Caki2 (cell line): ENCODE measurements around the gene DNAH5. TPM values are rescaled to one million over a fixed set of nuclear protein-coding genes. Genes with fewer than 3 reads are reported as not detected.
A peak's percentile ranks its signal among the peaks of the same experiment; 100 is the strongest.
"Not testable (repeated sequence)": the region's sequence is repeated elsewhere in the genome, so short reads cannot be mapped to it uniquely, and the experiment has no call there.

ENCODE experiments used
- DNase-seq: peaks from one replicate; pipeline ENCODE4 v3.0.0-alpha.2; 2015; ENCODE audit warnings: low read depth
- in situ Hi-C: cut with HindIII; loops from 2 replicates; pipeline ENCODE4 v1.10.0; 2016; ENCODE audit warnings: low sequenced_read_pairs, low pct_unique_long_range_greater_than_20kb, mixed read lengths
- total RNA-seq: library from RNA; depleted of rRNA; stranded (reverse); fragments of >200 nt; shearing (Covaris generic); gene quantifications from 2 replicates; pipeline ENCODE4 v1.2.3, GENCODE V29; 2014; ENCODE audit warnings: low replicate concordance

The DNAH5 gene
- total RNA-seq, 1 experiment from 2014 or later = 4.6 TPM

- DNase-seq = no peak
- in situ Hi-C loops = no loop called here
Measured at GRCh38 chr5:13878357-13878756, 66.1 kb downstream of the DNAH5 start.

- peak; percentile 35 for DNase-seq
Measured at GRCh38 chr5:13866792-13867191, 77.7 kb downstream of the DNAH5 start.

GRCh38 chr5:13865312-13865711 lies 79.2 kb downstream of the DNAH5 start:
- in situ Hi-C loops = no loop called here
- DNase-seq = peak; percentile 66

More at GRCh38 chr5:13866792-13867191, 77.7 kb downstream of the DNAH5 start:
- in situ Hi-C loops = no loop called here

GRCh38 chr5:13860146-13860545 lies 84.3 kb downstream of the DNAH5 start:
- peak; percentile 92 for DNase-seq
- in situ Hi-C loops = no loop called here

- in situ Hi-C loops = no loop called here
- peak; percentile 67 for DNase-seq
Measured at GRCh38 chr5:13859270-13860065, 85.0 kb downstream of the DNAH5 start.

- no peak for DNase-seq
- in situ Hi-C loops = no loop called here
Measured at GRCh38 chr5:13843175-13843846, 101.2 kb downstream of the DNAH5 start.

GRCh38 chr5:13833440-13833839 lies 111.0 kb downstream of the DNAH5 start:
- in situ Hi-C loops = no loop called here
- no peak for DNase-seq

GRCh38 chr5:13831351-13831750 lies 113.1 kb downstream of the DNAH5 start:
- in situ Hi-C loops = no loop called here
- peak; percentile 42 for DNase-seq

GRCh38 chr5:13830536-13830935 lies 114.0 kb downstream of the DNAH5 start:
- no peak for DNase-seq
- in situ Hi-C loops = no loop called here

- in situ Hi-C loops = no loop called here
- peak; percentile 54 for DNase-seq
Measured at GRCh38 chr5:13821366-13821765, 123.1 kb downstream of the DNAH5 start.

GRCh38 chr5:13816126-13816525 lies 128.4 kb downstream of the DNAH5 start:
- peak; percentile 10 for DNase-seq
- in situ Hi-C loops = no loop called here

GRCh38 chr5:13814301-13814700 lies 130.2 kb downstream of the DNAH5 start:
- in situ Hi-C loops = no loop called here
- DNase-seq = peak; percentile 12

GRCh38 chr5:13809921-13810320 lies 134.6 kb downstream of the DNAH5 start:
- DNase-seq = no peak
- in situ Hi-C loops = no loop called here

GRCh38 chr5:13804336-13804735 lies 140.2 kb downstream of the DNAH5 start:
- DNase-seq = no peak
- in situ Hi-C loops = no loop called here

GRCh38 chr5:13798569-13798968 lies 145.9 kb downstream of the DNAH5 start:
- DNase-seq, in situ Hi-C loops: not testable (repeated sequence)

- in situ Hi-C loops = no loop called here
- no peak for DNase-seq
Measured at GRCh38 chr5:13785781-13786415, 158.6 kb downstream of the DNAH5 start.

- no peak for DNase-seq
Measured at GRCh38 chr5:13783726-13784125, 160.8 kb downstream of the DNAH5 start.

GRCh38 chr5:13780081-13780480 lies 164.4 kb downstream of the DNAH5 start:
- DNase-seq = no peak
- in situ Hi-C loops = no loop called here

More at GRCh38 chr5:13783726-13784125, 160.8 kb downstream of the DNAH5 start:
- in situ Hi-C loops = no loop called here

GRCh38 chr5:13773649-13774048 lies 170.8 kb downstream of the DNAH5 start:
- no peak for DNase-seq
- in situ Hi-C loops = no loop called here
